ENCODE results near the gene KCNK7. TPM values are rescaled to one million over a fixed set of nuclear protein-coding genes. Genes with fewer than 3 reads are reported as not detected.
A peak's percentile ranks its signal among the peaks of the same experiment; 100 is the strongest.
"Not testable (repeated sequence)": the region's sequence is repeated elsewhere in the genome, so short reads cannot be mapped to it uniquely, and the experiment has no call there.

Gene KCNK7
- polyA plus RNA-seq, 1 experiment = 0.07 TPM

DNA sequence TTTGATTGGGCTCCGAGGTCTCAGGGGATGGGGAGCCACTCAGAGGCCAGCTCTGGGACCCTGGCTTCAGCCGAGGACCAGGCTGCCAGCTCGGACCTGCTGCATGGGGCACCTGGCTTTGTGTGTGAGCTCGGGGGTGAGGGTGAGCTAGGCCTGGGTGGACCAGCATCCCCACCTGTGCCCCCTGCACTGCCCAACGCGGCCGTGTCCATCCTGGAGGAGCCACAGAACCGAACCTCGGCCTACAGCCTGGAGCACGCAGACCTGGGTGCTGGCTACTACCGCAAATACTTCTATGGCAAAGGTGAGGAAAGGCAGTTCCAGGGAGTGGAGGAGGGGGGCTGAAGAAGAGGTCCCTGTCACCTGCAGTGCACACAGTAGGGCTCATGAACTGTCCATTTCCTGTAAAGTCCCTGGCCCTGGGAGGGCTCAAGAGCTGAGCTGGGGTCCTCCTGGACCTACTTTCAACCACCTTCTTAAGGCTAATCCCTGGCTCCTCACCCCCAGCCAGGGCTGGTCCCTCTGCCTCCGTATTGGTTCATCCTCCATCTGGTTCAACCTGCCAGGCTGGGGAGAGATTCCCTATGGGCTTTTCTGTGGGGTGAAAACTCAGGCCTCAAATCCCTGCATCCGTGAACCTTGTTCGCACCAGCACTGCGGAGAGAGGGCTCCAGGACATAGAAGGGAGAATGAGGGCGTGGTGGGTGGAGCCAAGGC lies 45.9 kb upstream of the KCNK7 start:
- H3K36me3 ChIP-seq (ENCODE audit: control insufficient read depth, insufficient read depth, low read length) = peaks cover 18% of the 10 kb centered on the region
- TF ChIP-seq, protein P1, sequence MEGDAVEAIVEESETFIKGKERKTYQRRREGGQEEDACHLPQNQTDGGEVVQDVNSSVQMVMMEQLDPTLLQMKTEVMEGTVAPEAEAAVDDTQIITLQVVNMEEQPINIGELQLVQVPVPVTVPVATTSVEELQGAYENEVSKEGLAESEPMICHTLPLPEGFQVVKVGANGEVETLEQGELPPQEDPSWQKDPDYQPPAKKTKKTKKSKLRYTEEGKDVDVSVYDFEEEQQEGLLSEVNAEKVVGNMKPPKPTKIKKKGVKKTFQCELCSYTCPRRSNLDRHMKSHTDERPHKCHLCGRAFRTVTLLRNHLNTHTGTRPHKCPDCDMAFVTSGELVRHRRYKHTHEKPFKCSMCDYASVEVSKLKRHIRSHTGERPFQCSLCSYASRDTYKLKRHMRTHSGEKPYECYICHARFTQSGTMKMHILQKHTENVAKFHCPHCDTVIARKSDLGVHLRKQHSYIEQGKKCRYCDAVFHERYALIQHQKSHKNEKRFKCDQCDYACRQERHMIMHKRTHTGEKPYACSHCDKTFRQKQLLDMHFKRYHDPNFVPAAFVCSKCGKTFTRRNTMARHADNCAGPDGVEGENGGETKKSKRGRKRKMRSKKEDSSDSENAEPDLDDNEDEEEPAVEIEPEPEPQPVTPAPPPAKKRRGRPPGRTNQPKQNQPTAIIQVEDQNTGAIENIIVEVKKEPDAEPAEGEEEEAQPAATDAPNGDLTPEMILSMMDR (IDR thresholded peaks at IDR 0.05; ENCODE audit: insufficient read depth, low read depth, low read length) = no peak
- H3K4me3 ChIP-seq (ENCODE audit: low read depth, low read length) = no peak overlapping the region
- CTCF ChIA-PET = no interaction called here
- POLR2A ChIA-PET = interaction anchor here (0.6 to 1.1 kb wide), 2 partner anchors 12 to 70 kb away, joined by 3 read pairs; no protein-coding TSS in a partner anchor
- DNase-seq (ENCODE audit: low read depth) = no peak
- H3K27me3 ChIP-seq (ENCODE audit: control insufficient read depth, insufficient read depth, low read length) = no peaks in the 10 kb centered on the region

- ChIA-PET CTCF (no interaction called here), POLR2A (interaction anchor here (0.6 kb wide), 1 partner anchor 69 kb away, joined by 3 read pairs; no protein-coding TSS in a partner anchor)
- TF ChIP-seq, protein P1 (IDR thresholded peaks at IDR 0.05; ENCODE audit: insufficient read depth, low read depth, low read length) = no peak
These were observed 45.1 kb upstream of the KCNK7 start for GRCh38 chr11:65640483-65641296.

GRCh38 chr11:65639623-65640482 lies 44.3 kb upstream of the KCNK7 start:
- no peak for DNase-seq (ENCODE audit: low read depth)

More at GRCh38 chr11:65640483-65641296, 45.1 kb upstream of the KCNK7 start:
- Histone ChIP-seq H3K4me3 (ENCODE audit: low read depth, low read length) (no peak overlapping the region), H3K36me3 (ENCODE audit: control insufficient read depth, insufficient read depth, low read length) (peaks cover 23% of the 10 kb centered on the region), H3K27me3 (ENCODE audit: control insufficient read depth, insufficient read depth, low read length) (no peaks in the 10 kb centered on the region)
- DNase-seq (ENCODE audit: low read depth) = no peak

DNA sequence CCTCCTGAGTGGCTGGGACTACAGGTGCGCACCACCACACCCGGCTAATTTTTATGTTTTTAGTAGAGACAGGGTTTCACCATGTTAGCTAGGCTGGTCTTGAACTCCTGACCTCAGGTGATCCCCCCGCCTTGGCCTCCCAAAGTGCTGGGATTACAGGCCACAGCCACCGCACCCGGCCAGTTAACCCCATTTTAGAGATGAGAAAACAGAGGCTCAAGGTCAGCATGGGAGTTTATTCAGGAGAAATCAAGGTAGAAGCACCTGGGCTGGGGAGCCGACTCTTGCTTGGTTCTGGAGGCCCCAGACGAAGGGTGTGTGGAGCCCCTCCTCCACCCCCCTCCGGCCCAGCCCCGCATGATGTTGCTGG lies 43.6 kb upstream of the KCNK7 start:
- H3K36me3 ChIP-seq (ENCODE audit: control insufficient read depth, insufficient read depth, low read length) = peaks cover 36% of the 10 kb centered on the region
- H3K27me3 ChIP-seq (ENCODE audit: control insufficient read depth, insufficient read depth, low read length); DNase-seq (ENCODE audit: low read depth); H3K4me3 ChIP-seq (ENCODE audit: low read depth, low read length); POLR2A ChIA-PET: not testable (repeated sequence)
- CTCF ChIA-PET = interaction anchor here (0.9 to 2.2 kb wide), 3 partner anchors 11 to 14 kb away, joined by 4 to 5 read pairs (median 4); no protein-coding TSS in a partner anchor

More at GRCh38 chr11:65639623-65640482, 44.3 kb upstream of the KCNK7 start:
- TF ChIP-seq, protein P1 (IDR thresholded peaks at IDR 0.05; ENCODE audit: insufficient read depth, low read depth, low read length) = no peak
- H3K4me3 ChIP-seq (ENCODE audit: low read depth, low read length) = no peak overlapping the region
- H3K36me3 ChIP-seq (ENCODE audit: control insufficient read depth, insufficient read depth, low read length) = peaks cover 30% of the 10 kb centered on the region
- H3K27me3 ChIP-seq (ENCODE audit: control insufficient read depth, insufficient read depth, low read length) = no peaks in the 10 kb centered on the region
- POLR2A ChIA-PET = no interaction called here
- CTCF ChIA-PET = no interaction called here

- Histone ChIP-seq H3K36me3 (ENCODE audit: control insufficient read depth, insufficient read depth, low read length) (peaks cover 38% of the 10 kb centered on the region), H3K4me3 (ENCODE audit: low read depth, low read length) (peak within 1 kb of the TSS; percentile 86), H3K27me3 (ENCODE audit: control insufficient read depth, insufficient read depth, low read length) (no peaks in the 10 kb centered on the region)
- POLR2A ChIA-PET = interaction anchor here (0.7 to 0.8 kb wide), 2 partner anchors 14 to 138 kb away, joined by 3 to 4 read pairs; no protein-coding TSS in a partner anchor
- TF ChIP-seq, protein P1 (IDR thresholded peaks at IDR 0.05; ENCODE audit: insufficient read depth, low read depth, low read length) = peak; percentile 72
- CTCF ChIA-PET = interaction anchor here (0.6 to 3.2 kb wide), 9 partner anchors 9 to 76 kb away, joined by 3 to 10 read pairs (median 3); no protein-coding TSS in a partner anchor
- peak; percentile 60 for DNase-seq (ENCODE audit: low read depth)
These were observed 42.3 kb upstream of the KCNK7 start, which contains the start of gene SIPA1 for GRCh38 chr11:65637794-65638419. SIPA1 (plus strand) TSS chr11:65638101; CDS start chr11:65640922, 2,821 bp downstream.
